Fibroblast of skin of right biceps (primary cell): ENCODE measurements around the gene CUL3.

ENCODE experiments used
- DNase-seq: peaks from one replicate; pipeline ENCODE4 v3.0.0-alpha.2; 2013

Gene CUL3

GRCh38 chr2:224466304-224466895 lies 118.8 kb downstream of the CUL3 start:
- no peak for DNase-seq

GRCh38 chr2:224461391-224461790 lies 123.8 kb downstream of the CUL3 start:
- DNase-seq: no peak

GRCh38 chr2:224457408-224458096 lies 127.6 kb downstream of the CUL3 start:
- no peak for DNase-seq

- DNase-seq: no peak
Observed at GRCh38 chr2:224453892-224454291, 131.3 kb downstream of the CUL3 start.

GRCh38 chr2:224449212-224450147 lies 135.7 kb downstream of the CUL3 start:
- DNase-seq: no peak

GRCh38 chr2:224448236-224448635 lies 136.9 kb downstream of the CUL3 start:
- DNase-seq: no peak

GRCh38 chr2:224444783-224445182 lies 140.4 kb downstream of the CUL3 start:
- DNase-seq: no peak

GRCh38 chr2:224444021-224444420 lies 141.1 kb downstream of the CUL3 start:
- DNase-seq: peak; percentile 62

GRCh38 chr2:224442071-224442967 lies 142.8 kb downstream of the CUL3 start:
- DNase-seq: peak; percentile 40

- no peak for DNase-seq
Observed at GRCh38 chr2:224440988-224441387, 144.2 kb downstream of the CUL3 start.

- no peak for DNase-seq
Observed at GRCh38 chr2:224438726-224439125, 146.4 kb downstream of the CUL3 start.

GRCh38 chr2:224436634-224437033 lies 148.5 kb downstream of the CUL3 start:
- DNase-seq: no peak

- no peak for DNase-seq
Observed at GRCh38 chr2:224434618-224435017, 150.5 kb downstream of the CUL3 start.

- no peak for DNase-seq
Observed at GRCh38 chr2:224433442-224433841, 151.7 kb downstream of the CUL3 start.

GRCh38 chr2:224432003-224432579 lies 153.1 kb downstream of the CUL3 start:
- no peak for DNase-seq

- no peak for DNase-seq
Observed at GRCh38 chr2:224429441-224429810, 155.7 kb downstream of the CUL3 start.

- no peak for DNase-seq
Observed at GRCh38 chr2:224428787-224429440, 156.2 kb downstream of the CUL3 start.

GRCh38 chr2:224427471-224427870 lies 157.7 kb downstream of the CUL3 start:
- DNase-seq: no peak

- DNase-seq: no peak
Observed at GRCh38 chr2:224426656-224427055, 158.5 kb downstream of the CUL3 start.

- DNase-seq: no peak
Observed at GRCh38 chr2:224421065-224421464, 164.1 kb downstream of the CUL3 start.
